Activated CD8-positive, alpha-beta memory T cell treated with anti-CD3 and anti-CD28 coated beads, Interleukin-2, amount 50 U/mL, for 4 hours (primary cell): ENCODE results near the gene SCNN1A.
A peak's percentile ranks its signal among the peaks of the same experiment; 100 is the strongest.
"Not testable (repeated sequence)": the region's sequence is repeated elsewhere in the genome, so short reads cannot be mapped to it uniquely, and the experiment has no call there.

Source experiments
- DNase-seq: peaks from one replicate; pipeline ENCODE4 v3.0.0-alpha.2; 2020

Gene SCNN1A

GRCh38 chr12:6346235-6346832, 29.0 kb downstream of the SCNN1A start:
- DNase-seq = no peak

- DNase-seq = peak; percentile 59
These were observed 29.9 kb downstream of the SCNN1A start for GRCh38 chr12:6345319-6346091.

- DNase-seq = not testable (repeated sequence)
These were observed 31.2 kb downstream of the SCNN1A start for GRCh38 chr12:6344101-6344660.

GRCh38 chr12:6343518-6343917, 31.8 kb downstream of the SCNN1A start:
- no peak for DNase-seq

- DNase-seq = no peak
These were observed 33.0 kb downstream of the SCNN1A start for GRCh38 chr12:6342140-6342889.

DNA sequence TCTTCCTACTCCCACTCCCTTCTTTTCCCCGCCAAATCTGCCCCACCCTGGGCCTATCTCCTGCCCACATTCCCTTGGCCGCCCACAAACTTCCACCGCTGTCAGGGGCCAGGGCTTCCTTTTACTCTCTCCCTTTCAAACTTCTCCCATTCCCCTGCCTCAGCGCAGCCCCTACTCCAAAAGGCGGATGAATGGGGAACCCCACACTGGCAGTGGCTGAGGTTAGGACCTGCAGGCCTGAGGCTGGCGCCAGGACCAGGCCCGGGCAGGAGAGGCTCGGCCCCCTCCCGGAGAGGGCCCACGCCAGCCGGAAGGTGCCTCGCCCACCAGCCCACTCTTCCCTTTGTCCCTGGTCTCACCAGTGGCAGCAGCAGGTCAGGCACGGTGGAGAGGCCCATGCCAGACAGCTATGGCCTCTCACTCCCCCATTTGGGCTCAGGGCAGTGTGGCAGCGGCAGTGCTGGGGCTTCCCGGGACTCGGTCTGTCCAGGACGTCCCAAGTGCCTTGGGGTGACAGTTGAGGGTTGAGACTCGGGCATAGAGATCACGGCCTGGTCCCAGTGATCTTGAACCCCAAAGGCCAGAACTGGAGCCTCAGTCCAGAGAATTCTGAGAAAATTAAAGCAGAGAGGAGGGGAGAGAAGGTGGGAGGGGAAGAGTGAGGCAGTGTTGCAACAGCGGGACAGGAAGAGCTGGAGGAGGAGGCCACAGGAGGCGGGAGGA, 33.8 kb downstream of the SCNN1A start, which contains the start of gene TNFRSF1A:
TSS of gene TNFRSF1A (minus strand) at position 660 of the 723 bp plus-strand sequence. CDS start at position 398, 262 bp downstream.
- DNase-seq = peak; percentile 45

DNA sequence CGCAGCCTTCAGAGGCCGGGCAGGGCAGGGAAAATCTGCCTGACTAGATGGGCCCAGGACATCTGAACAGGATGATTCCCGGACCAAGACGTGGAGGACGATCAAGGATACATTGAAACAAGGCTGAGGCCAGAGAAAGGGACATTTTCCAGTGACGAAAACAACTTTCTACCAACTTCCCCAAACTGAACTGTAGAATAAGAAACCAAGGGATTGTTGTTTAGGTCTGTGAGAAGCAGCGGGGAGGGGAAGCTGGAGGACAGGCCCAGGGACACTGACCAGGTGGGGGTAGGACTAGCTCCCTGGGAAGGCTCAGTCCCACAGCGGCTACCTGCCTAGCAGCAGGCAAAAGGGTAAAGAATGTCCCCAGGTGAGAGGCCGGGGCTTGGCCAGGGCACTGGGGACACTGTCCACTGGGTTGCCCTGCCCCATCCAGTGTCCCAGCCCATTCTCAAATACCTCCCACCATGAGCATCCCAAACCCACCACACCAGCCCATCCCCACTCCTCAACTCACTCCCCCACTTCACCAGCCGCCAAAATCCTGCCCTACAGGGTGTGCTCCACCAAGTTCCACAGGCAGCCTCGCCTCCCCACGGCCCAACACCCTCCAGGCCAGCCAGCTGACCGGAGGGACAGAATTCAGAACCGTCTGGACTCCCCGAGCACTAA, 34.5 kb downstream of the SCNN1A start:
- no peak for DNase-seq

DNA sequence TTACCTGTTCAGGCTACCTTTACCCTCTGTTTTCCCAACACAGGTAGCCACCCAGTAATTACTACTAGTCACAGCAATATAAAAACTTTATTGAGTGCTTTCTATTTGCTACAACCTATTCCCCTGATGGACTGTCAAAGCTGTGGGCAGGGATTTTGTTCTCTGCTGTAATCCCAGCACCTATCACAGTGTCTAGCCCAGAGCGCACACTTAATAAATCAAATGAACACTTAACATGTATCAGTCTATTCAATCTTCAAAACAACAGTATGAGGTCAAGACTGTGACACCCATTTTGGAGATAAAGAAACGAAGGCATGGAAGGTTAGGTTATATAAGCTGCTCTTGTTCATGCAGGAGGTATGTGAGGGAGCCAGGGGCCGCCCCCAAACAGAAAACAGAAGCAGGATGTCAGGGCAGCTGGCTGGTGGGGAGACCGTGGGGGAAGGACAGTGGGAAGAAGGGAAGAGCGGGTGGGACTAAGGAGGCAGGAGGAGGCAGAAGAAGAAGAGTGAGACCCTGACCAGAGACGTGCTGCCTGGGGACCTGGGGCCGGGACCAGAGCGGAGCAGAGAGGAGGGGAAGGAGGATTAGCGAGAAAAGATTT, 35.2 kb downstream of the SCNN1A start:
- no peak for DNase-seq

DNA sequence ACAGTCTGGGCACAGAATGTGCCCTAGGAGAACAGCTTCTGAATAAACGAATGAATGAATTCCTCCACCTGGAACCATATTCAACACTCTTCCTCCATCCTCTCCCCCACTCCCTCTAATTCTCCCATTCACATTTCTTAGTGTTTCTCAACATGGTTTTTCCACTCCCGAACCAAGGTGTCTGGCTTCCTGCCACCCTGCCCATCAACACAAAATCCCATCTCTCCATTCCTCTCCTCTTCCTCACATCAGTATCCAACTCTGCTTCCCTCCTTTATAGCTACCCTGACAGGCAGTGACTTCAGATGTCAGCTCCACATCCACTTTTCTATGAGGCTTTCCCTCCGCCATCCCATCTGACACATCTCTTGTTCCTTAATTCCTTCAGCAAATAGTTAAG, 36.4 kb downstream of the SCNN1A start:
- no peak for DNase-seq

DNA sequence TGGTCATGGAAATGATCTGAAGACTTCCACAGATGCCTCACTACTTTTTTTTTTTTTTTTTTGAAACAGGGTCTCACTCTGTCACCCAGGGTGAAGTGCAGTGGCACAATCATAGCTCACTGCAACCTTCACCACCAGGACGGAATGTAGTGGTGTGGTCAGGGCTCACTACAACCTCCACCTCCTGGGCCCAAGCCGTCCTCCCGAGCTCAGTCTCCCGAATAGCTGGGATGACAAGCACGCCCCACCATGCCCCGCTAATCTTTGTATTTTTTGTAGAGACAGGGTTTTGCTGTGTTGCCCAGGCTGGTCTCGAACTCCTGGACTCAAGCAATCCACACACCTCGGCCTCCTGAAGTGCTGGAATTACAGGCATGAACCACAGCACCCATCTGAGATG, 36.8 kb downstream of the SCNN1A start:
- not testable (repeated sequence) for DNase-seq

- DNase-seq = no peak
These were observed 37.4 kb downstream of the SCNN1A start for GRCh38 chr12:6337958-6338433.

DNA sequence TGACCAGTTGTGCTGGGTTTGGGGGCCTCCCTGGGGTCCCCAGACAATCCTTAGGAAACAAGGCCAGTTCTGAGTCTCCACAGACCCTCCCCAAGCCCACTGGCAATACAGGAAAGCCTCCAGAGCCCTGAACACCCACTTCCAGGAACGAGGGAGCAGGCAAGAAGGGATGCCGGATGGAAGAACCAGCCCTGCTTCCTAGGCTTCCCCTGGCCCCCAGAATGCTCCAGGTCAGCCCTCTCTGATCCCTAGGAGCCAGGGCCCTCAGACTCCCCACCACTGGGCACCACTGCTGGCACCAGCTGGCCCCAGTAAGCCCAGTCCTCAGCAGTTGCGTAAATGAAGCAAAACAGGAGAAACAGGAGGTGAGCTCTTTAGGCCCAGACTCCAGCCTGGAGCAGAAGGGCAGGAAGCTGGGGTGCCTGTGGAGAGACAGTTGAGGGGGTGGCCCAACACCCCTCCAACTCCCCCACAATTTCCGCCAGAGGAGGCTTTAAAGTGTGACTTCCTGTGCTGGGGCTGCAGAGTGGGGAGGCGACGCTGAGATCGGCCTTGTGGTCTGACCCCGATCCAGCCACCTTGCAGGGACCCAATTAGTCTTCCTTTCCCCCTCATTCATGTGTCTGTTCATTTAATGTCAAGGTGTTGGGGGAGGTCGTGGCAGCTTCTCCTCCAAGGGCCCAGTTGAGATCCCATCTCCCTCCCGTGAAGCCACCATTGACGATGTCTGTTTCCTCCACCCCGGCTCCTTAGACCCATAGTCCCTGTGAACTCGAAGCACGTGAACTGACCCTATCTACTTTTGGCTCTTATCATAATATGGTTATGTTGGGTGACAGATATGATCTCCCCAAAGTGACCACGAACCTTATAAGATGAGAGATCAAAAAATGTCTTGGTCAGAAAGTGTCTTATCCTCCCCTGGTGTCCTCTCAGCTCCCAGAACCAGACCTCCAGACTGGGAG, 38.2 kb downstream of the SCNN1A start:
- peak; percentile 59 for DNase-seq

GRCh38 chr12:6336079-6336888, 39.1 kb downstream of the SCNN1A start:
- peak; percentile 51 for DNase-seq

DNA sequence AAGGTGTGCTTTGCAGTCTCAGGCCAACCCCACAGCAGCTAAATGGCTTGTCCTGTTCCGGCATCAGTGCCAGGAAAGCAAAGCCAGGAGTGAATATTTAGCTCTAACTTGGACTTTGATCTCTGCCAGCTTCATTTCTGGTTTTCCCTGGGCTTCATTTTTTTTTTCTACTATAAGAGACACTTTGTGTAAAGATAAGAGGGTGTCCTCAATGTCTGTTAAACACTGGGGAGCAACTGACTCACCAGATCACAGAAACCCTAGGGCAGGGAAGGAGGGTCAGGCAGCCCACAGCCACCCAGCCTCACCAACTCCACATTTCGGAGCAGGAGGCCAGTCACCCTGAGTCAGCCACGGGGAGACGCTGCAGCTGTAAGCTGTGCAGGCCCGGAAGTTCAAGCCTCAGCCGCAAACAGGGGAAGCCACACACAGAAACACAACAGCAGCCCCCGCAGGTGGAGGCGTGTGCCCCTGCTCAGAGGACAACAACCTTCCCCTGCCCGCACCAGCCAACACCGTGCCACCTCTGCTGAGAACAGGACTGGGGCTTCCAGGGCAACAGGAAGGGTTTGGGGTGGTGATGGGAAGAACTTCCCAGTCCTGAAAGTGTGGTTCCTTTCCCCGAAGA, 39.8 kb downstream of the SCNN1A start:
- peak; percentile 89 for DNase-seq

DNA sequence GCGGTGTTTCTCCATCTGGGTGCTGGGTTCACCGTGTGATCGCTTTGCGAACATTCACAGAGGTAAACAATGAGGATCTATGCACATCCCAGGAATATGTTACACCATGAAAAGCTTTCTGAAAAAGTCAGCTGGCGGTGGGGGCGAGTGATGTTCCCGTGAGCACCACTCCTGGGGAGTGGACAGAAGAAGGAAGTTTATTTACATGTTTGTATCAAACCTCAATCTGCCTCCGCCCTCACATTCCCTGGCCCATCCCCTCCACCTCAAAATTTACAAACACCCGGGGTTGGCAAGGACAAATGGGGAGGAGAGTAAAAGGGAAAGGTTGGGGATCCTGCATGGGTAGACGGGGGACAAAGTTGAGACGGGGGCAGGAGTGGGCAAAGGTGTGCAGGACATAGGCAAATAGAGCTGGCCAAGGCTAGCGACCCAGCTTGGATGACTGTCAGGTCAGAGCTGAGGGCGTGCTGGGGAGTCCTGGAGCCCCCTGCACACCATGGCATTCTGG, 40.4 kb downstream of the SCNN1A start:
- no peak for DNase-seq

- no peak for DNase-seq
These were observed 41.0 kb downstream of the SCNN1A start for GRCh38 chr12:6334359-6334758.

DNA sequence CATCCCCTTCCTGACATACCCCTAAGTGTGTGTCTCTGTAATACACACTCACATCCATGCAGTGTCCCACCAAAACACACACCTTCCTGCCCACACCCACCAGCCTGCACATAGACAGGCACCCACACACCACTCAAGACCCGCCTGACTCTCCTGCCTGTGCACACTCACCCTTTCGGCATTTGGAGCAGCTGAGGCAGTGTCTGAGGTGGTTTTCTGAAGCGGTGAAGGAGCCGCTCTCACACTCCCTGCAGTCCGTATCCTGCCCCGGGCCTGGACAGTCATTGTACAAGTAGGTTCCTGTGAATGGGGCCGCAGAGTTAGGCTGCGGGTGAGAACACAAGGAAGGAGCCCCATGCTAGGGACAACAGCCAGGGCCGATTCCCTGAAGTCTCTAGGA, 41.8 kb downstream of the SCNN1A start:
- DNase-seq = peak; percentile 45

GRCh38 chr12:6333029-6333428, 42.3 kb downstream of the SCNN1A start:
- DNase-seq = no peak

GRCh38 chr12:6332459-6332858, 42.9 kb downstream of the SCNN1A start:
- DNase-seq = no peak
